Measurements from ENCODE around the gene ECE1. TPM values are rescaled to one million over a fixed set of nuclear protein-coding genes. Genes with fewer than 3 reads are reported as not detected.

ECE1 gene
- polyA plus RNA-seq, 3 donors, result 10.6 to 42.4 (median 23.3) TPM

GRCh38 chr1:21292984-21293536 lies 2.8 kb upstream of the ECE1 start:
- Histone ChIP-seq H3K4me2 (replicated peaks; ENCODE audit: extremely low read depth, low read length, poor library complexity, severe bottlenecking) (peak overlapping the region; percentile 65), H2AFZ (ENCODE audit: insufficient read depth, low read depth, low read length, poor library complexity, severe bottlenecking) (no peak overlapping the region), H3K9me3 (replicated peaks in 1 of 2; ENCODE audit: control insufficient read depth in 1 of 2, insufficient read depth in 1 of 2, low read length in 2 of 2) (no peaks in the 10 kb centered on the region), H3K79me2 (ENCODE audit: insufficient read depth, low read length) (no peaks in the 10 kb centered on the region), H3K9ac (ENCODE audit: insufficient read depth, low read length, poor library complexity, severe bottlenecking) (peak overlapping the region; percentile 76), H3K4me3 (replicated peaks in 1 of 3; ENCODE audit: low read depth in 2 of 3, low read length in 3 of 3) (peak overlapping the region in 1 of 3 experiments; percentile 39), H3K4me1 (ENCODE audit: control insufficient read depth in 1 of 2, insufficient read depth in 2 of 2, low read length in 2 of 2) (peaks cover 64 to 73% of the 10 kb centered on the region in 2 donors), H3K27ac (ENCODE audit: low read depth in 1 of 2, low read length in 2 of 2) (peak overlapping the region; percentile 93 to 99), H4K20me1 (ENCODE audit: insufficient read depth, low read length) (peaks cover 7% of the 10 kb centered on the region), H3K27me3 (ENCODE audit: control insufficient read depth in 2 of 2, insufficient read depth in 2 of 2, low read length in 2 of 2) (peaks cover 0 to 23% of the 10 kb centered on the region in 2 donors), H3K36me3 (replicated peaks in 1 of 2; ENCODE audit: control insufficient read depth in 1 of 2, insufficient read depth in 2 of 2, low read length in 2 of 2) (no peaks in the 10 kb centered on the region)
- H3K4me3 Mint-ChIP-seq, result peak overlapping the region; percentile 74 to 85
- peaks cover 11 to 45% (median 45%) of the 10 kb centered on the region in 3 donors for H3K27me3 Mint-ChIP-seq (ENCODE audit: low read depth in 3 of 3)
- 53% methylated on average over 2 of the region's 9 CpGs for WGBS (ENCODE audit: insufficient coverage)
- peaks cover 12 to 38% of the 10 kb centered on the region in 2 donors for H3K36me3 Mint-ChIP-seq
- H3K9me3 Mint-ChIP-seq, result peaks cover 0 to 8% (median 0%) of the 10 kb centered on the region in 7 donors
- intact Hi-C loops (cut with micrococcal nuclease), result no loop called here
- peak overlapping the region; percentile 96 to 100 (median 99) for H3K27ac Mint-ChIP-seq
- TF ChIP-seq CTCF (IDR thresholded peaks at IDR 0.05), result no peak
- peak in 1 of 3 donors; percentile 25 for DNase-seq
- peaks cover 72% of the 10 kb centered on the region for H3K4me1 Mint-ChIP-seq

GRCh38 chr1:21292503-21292983 lies 2.3 kb upstream of the ECE1 start:
- no peak overlapping the region for H3K4me2 ChIP-seq (replicated peaks; ENCODE audit: extremely low read depth, low read length, poor library complexity, severe bottlenecking)
- no CpG with 5 or more reads among the region's 3 CpGs for WGBS (ENCODE audit: insufficient coverage)
- no peak overlapping the region for H3K27ac ChIP-seq (ENCODE audit: low read depth in 1 of 2, low read length in 2 of 2)
- H3K79me2 ChIP-seq (ENCODE audit: insufficient read depth, low read length), result no peaks in the 10 kb centered on the region
- peak overlapping the region in 6 of 7 donors; percentile 43 to 100 (median 98) for H3K27ac Mint-ChIP-seq
- TF ChIP-seq CTCF (IDR thresholded peaks at IDR 0.05), result no peak
- peaks cover 12 to 37% of the 10 kb centered on the region in 2 donors for H3K36me3 Mint-ChIP-seq
- peaks cover 11 to 42% (median 41%) of the 10 kb centered on the region in 3 donors for H3K27me3 Mint-ChIP-seq (ENCODE audit: low read depth in 3 of 3)
- H3K4me3 Mint-ChIP-seq, result peak overlapping the region; percentile 45 to 85
- H3K9ac ChIP-seq (ENCODE audit: insufficient read depth, low read length, poor library complexity, severe bottlenecking), result no peak overlapping the region
- H3K9me3 ChIP-seq (replicated peaks in 1 of 2; ENCODE audit: control insufficient read depth in 1 of 2, insufficient read depth in 1 of 2, low read length in 2 of 2), result no peaks in the 10 kb centered on the region
- H2AFZ ChIP-seq (ENCODE audit: insufficient read depth, low read depth, low read length, poor library complexity, severe bottlenecking), result no peak overlapping the region
- intact Hi-C loops (cut with micrococcal nuclease), result no loop called here
- peaks cover 74% of the 10 kb centered on the region for H3K4me1 Mint-ChIP-seq
- no peaks in the 10 kb centered on the region for H3K36me3 ChIP-seq (replicated peaks in 1 of 2; ENCODE audit: control insufficient read depth in 1 of 2, insufficient read depth in 2 of 2, low read length in 2 of 2)
- H3K27me3 ChIP-seq (ENCODE audit: control insufficient read depth in 2 of 2, insufficient read depth in 2 of 2, low read length in 2 of 2), result peaks cover 0 to 23% of the 10 kb centered on the region in 2 donors
- H4K20me1 ChIP-seq (ENCODE audit: insufficient read depth, low read length), result peaks cover 7% of the 10 kb centered on the region
- no peak overlapping the region for H3K4me3 ChIP-seq (replicated peaks in 1 of 3; ENCODE audit: low read depth in 2 of 3, low read length in 3 of 3)
- peaks cover 69 to 78% of the 10 kb centered on the region in 2 donors for H3K4me1 ChIP-seq (ENCODE audit: control insufficient read depth in 1 of 2, insufficient read depth in 2 of 2, low read length in 2 of 2)
- peaks cover 0 to 8% (median 0%) of the 10 kb centered on the region in 7 donors for H3K9me3 Mint-ChIP-seq
- DNase-seq, result no peak
